H54 (cell line): ENCODE measurements around the gene STMN3.

Experiments
- DNase-seq: peaks from one replicate; pipeline ENCODE4 v3.0.0; 2011; ENCODE audit warnings: low spot score, mixed read lengths; ENCODE audit not compliant: insufficient read length
- FAIRE-seq: peaks from 3 replicates; lab custom pipeline; 2011; peaks lifted over from hg19 to GRCh38; lab: Jason Lieb, UNC
- POLR2A ChIP-seq: IDR thresholded peaks from 2 replicates; pipeline ENCODE4 v1.6.1; 2011; ENCODE audit warnings: low read depth, mild to moderate bottlenecking, low read length

STMN3 gene

DNA sequence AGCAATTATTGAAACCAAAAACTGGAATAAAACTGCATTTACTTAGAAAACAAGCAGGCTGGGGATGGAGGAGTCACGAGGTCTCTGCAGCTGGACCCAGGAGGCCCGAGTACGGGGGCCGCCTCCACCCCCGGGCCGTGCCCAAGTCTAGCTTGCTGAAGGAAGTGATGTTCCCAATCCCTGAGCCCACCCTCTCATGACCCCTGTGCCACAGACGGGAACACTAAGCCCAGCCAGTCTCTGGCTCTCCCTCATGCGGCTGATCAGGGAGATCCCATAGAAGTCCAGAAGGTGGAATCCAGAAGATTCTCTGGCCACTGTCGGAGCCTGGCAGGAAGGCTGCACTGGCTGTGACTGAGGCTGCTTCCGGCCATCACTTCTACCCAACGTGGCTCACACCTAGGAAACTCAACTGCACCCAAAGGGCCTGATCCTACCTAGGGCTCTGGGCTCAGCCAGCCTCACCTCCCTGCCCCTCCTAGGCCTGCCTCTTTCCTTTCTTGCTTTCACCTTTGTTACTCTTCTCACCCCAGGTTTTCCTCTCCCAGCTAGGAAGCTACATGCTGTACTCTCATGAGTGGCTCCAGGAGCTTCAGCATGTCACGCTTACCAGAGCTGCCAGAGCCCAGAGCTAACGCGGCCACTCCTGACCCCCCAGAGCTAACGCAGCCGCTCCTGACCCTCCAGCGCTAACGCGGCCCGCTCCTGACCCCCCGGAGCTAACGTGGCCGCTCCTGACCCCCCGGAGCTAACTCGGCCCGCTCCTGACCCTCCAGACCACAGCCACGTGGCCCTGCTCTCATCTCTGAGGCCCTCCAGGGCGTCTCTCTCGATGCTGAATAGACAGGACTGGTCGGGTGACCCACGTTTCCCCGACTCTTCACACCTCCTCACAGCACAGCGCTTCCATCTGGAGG is 54.5 kb downstream of the STMN3 start:
- DNase-seq (no peak), FAIRE-seq (no peak)
- TF ChIP-seq POLR2A = no peak

DNA sequence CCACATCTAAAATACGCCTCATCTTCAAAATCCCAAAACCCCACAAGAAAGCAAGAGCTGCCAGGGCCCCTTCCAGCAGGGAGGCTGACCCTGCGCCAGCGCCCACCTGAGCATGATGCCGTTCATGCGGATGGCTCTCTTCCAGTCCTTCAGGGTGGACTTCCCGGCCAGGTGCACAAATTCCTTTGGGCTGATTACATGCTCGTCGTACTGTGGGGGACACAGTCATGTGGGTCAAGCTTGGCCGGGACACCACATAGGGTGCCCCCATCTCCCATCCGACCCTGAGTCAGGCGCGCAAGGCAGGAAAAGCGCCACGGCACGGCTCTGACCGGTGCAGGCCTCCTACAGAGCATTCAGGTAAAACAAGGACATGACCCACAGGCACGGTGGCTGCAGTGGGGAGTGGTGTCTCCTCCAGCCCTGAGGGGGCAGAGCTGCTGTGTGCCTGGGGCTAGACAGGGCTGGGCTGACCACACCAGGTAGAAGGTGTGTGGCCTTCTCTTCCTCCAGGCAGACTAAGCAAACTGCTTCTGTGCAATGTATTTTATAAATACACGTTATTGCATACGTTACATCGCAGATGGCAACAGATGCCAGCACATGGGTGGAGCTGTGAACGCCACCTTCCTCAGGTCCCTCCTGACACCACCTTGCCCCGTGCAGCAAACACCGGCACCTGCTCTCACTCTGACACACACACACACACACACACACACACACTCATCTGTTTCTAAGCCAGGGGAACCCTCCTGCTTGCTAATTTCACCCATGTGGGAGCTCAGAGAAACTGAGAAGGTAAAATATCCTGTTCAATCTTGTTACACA is 55.4 kb downstream of the STMN3 start:
- no peak for FAIRE-seq
- DNase-seq = no peak
- TF ChIP-seq POLR2A = no peak

- no peak for FAIRE-seq
- no peak for TF ChIP-seq POLR2A
- DNase-seq = no peak
Observed at GRCh38 chr20:63596423-63596822, 56.8 kb downstream of the STMN3 start.

DNA sequence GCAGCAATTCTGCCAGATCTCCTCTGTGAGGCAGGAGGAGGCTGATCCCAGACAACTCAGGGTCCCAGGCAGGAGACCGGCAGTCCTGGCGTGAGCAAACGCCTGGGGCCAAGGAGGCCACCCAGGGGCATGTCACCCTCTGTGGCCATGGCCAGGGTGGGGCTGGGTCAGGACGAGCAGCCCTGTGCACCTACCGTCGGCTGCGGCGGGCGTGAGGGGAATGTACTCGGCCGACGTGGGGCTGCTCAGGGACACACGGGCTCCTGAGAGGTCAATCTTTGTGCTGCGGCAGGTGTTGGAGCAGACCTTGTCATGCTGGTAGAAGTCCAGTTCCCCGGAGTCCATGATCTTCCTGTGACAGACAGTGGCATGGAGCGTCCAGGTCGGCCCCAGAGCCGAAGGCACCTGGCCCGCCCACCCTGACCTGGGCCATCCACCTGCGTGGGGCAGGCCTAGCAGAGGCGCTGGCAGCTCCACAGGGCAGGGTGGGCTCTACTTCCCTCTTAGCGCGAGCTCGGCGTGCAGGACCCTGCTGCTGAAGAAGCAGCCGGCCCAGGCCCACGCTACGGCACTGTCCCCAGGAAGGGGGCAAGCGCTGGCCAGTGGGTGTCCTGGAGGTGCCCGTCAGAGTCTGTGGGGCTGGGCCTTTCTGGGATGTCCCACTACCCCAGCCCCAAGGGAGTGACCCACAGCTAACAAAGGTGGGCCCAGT is 57.7 kb downstream of the STMN3 start:
- DNase-seq = no peak
- no peak for TF ChIP-seq POLR2A
- no peak for FAIRE-seq

- no peak for TF ChIP-seq POLR2A
- FAIRE-seq = no peak
- peak; percentile 61 for DNase-seq
Observed at GRCh38 chr20:63594043-63594561, 59.1 kb downstream of the STMN3 start.

- DNase-seq = no peak
- no peak for FAIRE-seq
- no peak for TF ChIP-seq POLR2A
Observed at GRCh38 chr20:63592661-63593060, 60.6 kb downstream of the STMN3 start.

DNA sequence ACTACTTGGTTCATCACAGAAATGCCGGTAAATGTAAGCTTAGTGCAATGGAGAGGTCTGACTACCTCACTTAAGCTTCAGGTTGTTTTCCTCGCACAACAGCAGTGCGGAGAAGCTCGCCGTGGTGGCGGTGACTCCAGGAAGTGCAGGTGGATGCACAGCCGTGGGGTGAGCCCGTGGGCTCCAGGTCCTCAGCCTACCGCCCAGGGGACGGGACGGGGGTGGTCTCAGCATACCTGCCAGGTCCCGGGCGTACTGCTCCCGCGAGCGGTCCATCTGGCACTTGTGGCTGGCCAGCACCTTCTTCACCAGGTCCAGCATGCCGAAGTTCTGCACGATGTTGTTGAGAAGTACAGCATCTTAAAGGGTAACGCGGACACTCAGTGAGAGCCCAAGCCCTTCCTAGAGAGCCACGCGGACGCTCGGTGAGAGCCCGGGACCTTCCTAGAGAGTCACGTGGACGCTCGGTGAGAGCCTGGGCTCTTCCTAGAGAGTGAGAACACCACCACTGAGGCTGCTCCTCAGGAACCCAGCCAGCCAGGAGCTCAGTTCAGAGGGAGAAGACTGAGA is 61.4 kb downstream of the STMN3 start:
- DNase-seq = no peak
- FAIRE-seq = no peak
- TF ChIP-seq POLR2A = no peak

GRCh38 chr20:63591147-63591533 is 62.1 kb downstream of the STMN3 start:
- DNase-seq (no peak), FAIRE-seq (no peak)
- TF ChIP-seq POLR2A = no peak

- DNase-seq = no peak
- no peak for TF ChIP-seq POLR2A
- no peak for FAIRE-seq
Observed at GRCh38 chr20:63590218-63591146, 62.7 kb downstream of the STMN3 start.
